GM23338 (cell line): ENCODE measurements around the gene CAPNS2. TPM values are rescaled to one million over a fixed set of nuclear protein-coding genes. Genes with fewer than 3 reads are reported as not detected.

Source experiments
- ATAC-seq: fragments of 200-7000 bp; cut with Tn5 transposase; 3 replicates; pipeline ENCODE4 v1.9.1; 2020
- DNase-seq: peaks from one replicate; pipeline ENCODE4 v3.0.0-alpha.2; 2015; ENCODE audit warnings: low spot score
- H2AFZ ChIP-seq: fragments of 200-600 bp; sonication (generic); 2 replicates; pipeline ENCODE4 v1.8.0; 2016; ENCODE audit warnings: antibody characterized with exemption, mild to moderate bottlenecking, moderate library complexity
- H3F3A ChIP-seq: fragments of 200-600 bp; sonication (generic); replicated peaks from 2 replicates; pipeline ENCODE4 v1.8.0; 2017; ENCODE audit warnings: antibody characterized with exemption, mixed run types, low read depth
- H3K27ac ChIP-seq: fragments of 200-600 bp; sonication (generic); 2 replicates; pipeline ENCODE4 v1.6.1; 2016; ENCODE audit warnings: low read depth
- H3K27me3 ChIP-seq: fragments of 200-600 bp; sonication (generic); 2 replicates; pipeline ENCODE4 v1.8.0; 2016; ENCODE audit warnings: mild to moderate bottlenecking, mixed run types, moderate library complexity; ENCODE audit not compliant: insufficient read depth
- H3K36me3 ChIP-seq: fragments of 200-600 bp; sonication (generic); 2 replicates; pipeline ENCODE4 v1.8.0; 2016; ENCODE audit warnings: mild to moderate bottlenecking; ENCODE audit not compliant: insufficient read depth
- H3K4me1 ChIP-seq: fragments of 200-600 bp; sonication (generic); 2 replicates; pipeline ENCODE4 v1.8.0; 2016; ENCODE audit warnings: mild to moderate bottlenecking, moderate library complexity; ENCODE audit not compliant: insufficient read depth
- H3K4me2 ChIP-seq: fragments of 200-600 bp; sonication (generic); 2 replicates; pipeline ENCODE4 v1.7.1; 2017; ENCODE audit warnings: mixed run types
- H3K4me3 ChIP-seq: fragments of 200-600 bp; sonication (generic); 2 replicates; pipeline ENCODE4 v1.6.1; 2016; ENCODE audit warnings: mixed run types
- H3K79me2 ChIP-seq: fragments of 200-600 bp; sonication (generic); replicated peaks from 2 replicates; pipeline ENCODE4 v1.8.0; 2017; ENCODE audit warnings: mild to moderate bottlenecking; ENCODE audit not compliant: insufficient read depth
- H3K9me2 ChIP-seq: fragments of 200-600 bp; sonication (generic); 2 replicates; pipeline ENCODE4 v1.8.0; 2017; ENCODE audit not compliant: insufficient read depth
- H4K20me1 ChIP-seq: fragments of 200-600 bp; sonication (generic); replicated peaks from 2 replicates; pipeline ENCODE4 v1.8.0; 2017; ENCODE audit warnings: mild to moderate bottlenecking; ENCODE audit not compliant: insufficient read depth
- H3K27ac Mint-ChIP-seq: 2 replicates; pipeline ENCODE4 v1.8.0; 2020; ENCODE audit warnings: inconsistent platforms, mild to moderate bottlenecking, moderate library complexity, mixed read lengths
- H3K27me3 Mint-ChIP-seq: 3 replicates; pipeline ENCODE4 v1.8.0; 2022; ENCODE audit warnings: low read depth, mild to moderate bottlenecking, moderate library complexity, mixed read lengths, inconsistent platforms; ENCODE audit not compliant: insufficient read depth, poor library complexity
- H3K36me3 Mint-ChIP-seq: 3 replicates; pipeline ENCODE4 v1.8.0; 2021; ENCODE audit warnings: low read depth, mild to moderate bottlenecking, inconsistent platforms, moderate library complexity, mixed read lengths
- H3K4me1 Mint-ChIP-seq: 3 replicates; pipeline ENCODE4 v1.8.0; 2020; ENCODE audit warnings: mild to moderate bottlenecking, inconsistent platforms, mixed read lengths
- H3K4me3 Mint-ChIP-seq: 3 replicates; pipeline ENCODE4 v1.8.0; 2021; ENCODE audit warnings: moderate library complexity, mild to moderate bottlenecking, inconsistent platforms, mixed read lengths
- H3K9me3 Mint-ChIP-seq: 3 replicates; pipeline ENCODE4 v1.8.0; 2020; ENCODE audit warnings: moderate library complexity, mild to moderate bottlenecking, inconsistent platforms, mixed read lengths
- CTCF ChIP-seq, 2 experiments: fragments of 200-600 bp in 1 of 2; sonication (generic) in 1 of 2; conservative IDR thresholded peaks; 2 replicates each; pipeline versions ENCODE4 v1.5.1 to v1.6.1; 2016 to 2017; ENCODE audit warnings: antibody characterized with exemption in 2 of 2, low read depth in 2 of 2, mild to moderate bottlenecking in 2 of 2, moderate library complexity in 1 of 2
- EZH2 ChIP-seq: fragments of 200-600 bp; sonication (generic); IDR thresholded peaks from one replicate; pipeline ENCODE4 v1.8.0; 2017; ENCODE audit warnings: antibody characterized with exemption, mild to moderate bottlenecking, low read depth; ENCODE audit not compliant: unreplicated experiment
- EZH2phosphoT487 ChIP-seq: fragments of 200-600 bp; sonication (generic); IDR thresholded peaks from one replicate; pipeline ENCODE4 v1.8.1; 2018; ENCODE audit warnings: antibody characterized with exemption; ENCODE audit not compliant: unreplicated experiment
- JUNB ChIP-seq: IDR thresholded peaks from one replicate; pipeline ENCODE4 v1.6.1; 2016; ENCODE audit warnings: antibody characterized with exemption; ENCODE audit not compliant: unreplicated experiment
- POLR2AphosphoS5 ChIP-seq: IDR thresholded peaks from 2 replicates; pipeline ENCODE4 v1.6.1; 2016; ENCODE audit warnings: antibody characterized with exemption, low read depth
- polyA plus RNA-seq: library from polyadenylated mRNA; unstranded; fragments of >200 nt; fragmentation: Nextera tagmentation; extraction: Ambion mirVana; gene quantifications from 2 replicates; pipeline ENCODE4 v1.2.1, GENCODE V29; 2016
- total RNA-seq: library from RNA; depleted of rRNA; stranded (reverse); fragments of >200 nt; shearing (Covaris generic); gene quantifications from 2 replicates; pipeline ENCODE4 v1.2.3, GENCODE V29; 2014
- TF ChIP-seq, protein P1 (sequence below): fragments of 250-450 bp; sonication (Bioruptor Pico); IDR thresholded peaks from 2 replicates; pipeline ENCODE4 v1.5.0; 2020; ENCODE audit warnings: mild to moderate bottlenecking, moderate library complexity
- TF ChIP-seq, protein P2 (sequence below): IDR thresholded peaks from 2 replicates; pipeline ENCODE4 v1.6.1; 2016; ENCODE audit warnings: antibody characterized with exemption
- TF ChIP-seq, protein P3 (sequence below): IDR thresholded peaks from one replicate; pipeline ENCODE4 v1.6.1; 2018; ENCODE audit warnings: antibody characterized with exemption; ENCODE audit not compliant: unreplicated experiment

CAPNS2 gene
- total and polyA plus RNA-seq, 2 experiments from 2014 or later, result 0.83 TPM; not detected in 1

GRCh38 chr16:55613613-55614335, 47.3 kb downstream of the CAPNS2 start:
- Histone ChIP-seq H3K4me1 (no peaks in the 10 kb centered on the region), H4K20me1 (no peaks in the 10 kb centered on the region), H3K4me3 (no peak overlapping the region), H3K27me3 (no peaks in the 10 kb centered on the region), H3K9me2 (peaks cover 4% of the 10 kb centered on the region), H3K36me3 (no peaks in the 10 kb centered on the region), H3K79me2 (no peaks in the 10 kb centered on the region), H3K27ac (no peak overlapping the region), H2AFZ (no peak overlapping the region), H3F3A (no peaks in the 10 kb centered on the region), H3K4me2 (no peak overlapping the region)
- H3K9me3 Mint-ChIP-seq, result peaks cover 27% of the 10 kb centered on the region
- H3K4me3 Mint-ChIP-seq, result no peak overlapping the region
- ATAC-seq (no peak), DNase-seq (no peak)
- no peaks in the 10 kb centered on the region for H3K4me1 Mint-ChIP-seq
- no peaks in the 10 kb centered on the region for H3K27me3 Mint-ChIP-seq
- H3K27ac Mint-ChIP-seq, result no peak overlapping the region
- TF ChIP-seq, protein P1, sequence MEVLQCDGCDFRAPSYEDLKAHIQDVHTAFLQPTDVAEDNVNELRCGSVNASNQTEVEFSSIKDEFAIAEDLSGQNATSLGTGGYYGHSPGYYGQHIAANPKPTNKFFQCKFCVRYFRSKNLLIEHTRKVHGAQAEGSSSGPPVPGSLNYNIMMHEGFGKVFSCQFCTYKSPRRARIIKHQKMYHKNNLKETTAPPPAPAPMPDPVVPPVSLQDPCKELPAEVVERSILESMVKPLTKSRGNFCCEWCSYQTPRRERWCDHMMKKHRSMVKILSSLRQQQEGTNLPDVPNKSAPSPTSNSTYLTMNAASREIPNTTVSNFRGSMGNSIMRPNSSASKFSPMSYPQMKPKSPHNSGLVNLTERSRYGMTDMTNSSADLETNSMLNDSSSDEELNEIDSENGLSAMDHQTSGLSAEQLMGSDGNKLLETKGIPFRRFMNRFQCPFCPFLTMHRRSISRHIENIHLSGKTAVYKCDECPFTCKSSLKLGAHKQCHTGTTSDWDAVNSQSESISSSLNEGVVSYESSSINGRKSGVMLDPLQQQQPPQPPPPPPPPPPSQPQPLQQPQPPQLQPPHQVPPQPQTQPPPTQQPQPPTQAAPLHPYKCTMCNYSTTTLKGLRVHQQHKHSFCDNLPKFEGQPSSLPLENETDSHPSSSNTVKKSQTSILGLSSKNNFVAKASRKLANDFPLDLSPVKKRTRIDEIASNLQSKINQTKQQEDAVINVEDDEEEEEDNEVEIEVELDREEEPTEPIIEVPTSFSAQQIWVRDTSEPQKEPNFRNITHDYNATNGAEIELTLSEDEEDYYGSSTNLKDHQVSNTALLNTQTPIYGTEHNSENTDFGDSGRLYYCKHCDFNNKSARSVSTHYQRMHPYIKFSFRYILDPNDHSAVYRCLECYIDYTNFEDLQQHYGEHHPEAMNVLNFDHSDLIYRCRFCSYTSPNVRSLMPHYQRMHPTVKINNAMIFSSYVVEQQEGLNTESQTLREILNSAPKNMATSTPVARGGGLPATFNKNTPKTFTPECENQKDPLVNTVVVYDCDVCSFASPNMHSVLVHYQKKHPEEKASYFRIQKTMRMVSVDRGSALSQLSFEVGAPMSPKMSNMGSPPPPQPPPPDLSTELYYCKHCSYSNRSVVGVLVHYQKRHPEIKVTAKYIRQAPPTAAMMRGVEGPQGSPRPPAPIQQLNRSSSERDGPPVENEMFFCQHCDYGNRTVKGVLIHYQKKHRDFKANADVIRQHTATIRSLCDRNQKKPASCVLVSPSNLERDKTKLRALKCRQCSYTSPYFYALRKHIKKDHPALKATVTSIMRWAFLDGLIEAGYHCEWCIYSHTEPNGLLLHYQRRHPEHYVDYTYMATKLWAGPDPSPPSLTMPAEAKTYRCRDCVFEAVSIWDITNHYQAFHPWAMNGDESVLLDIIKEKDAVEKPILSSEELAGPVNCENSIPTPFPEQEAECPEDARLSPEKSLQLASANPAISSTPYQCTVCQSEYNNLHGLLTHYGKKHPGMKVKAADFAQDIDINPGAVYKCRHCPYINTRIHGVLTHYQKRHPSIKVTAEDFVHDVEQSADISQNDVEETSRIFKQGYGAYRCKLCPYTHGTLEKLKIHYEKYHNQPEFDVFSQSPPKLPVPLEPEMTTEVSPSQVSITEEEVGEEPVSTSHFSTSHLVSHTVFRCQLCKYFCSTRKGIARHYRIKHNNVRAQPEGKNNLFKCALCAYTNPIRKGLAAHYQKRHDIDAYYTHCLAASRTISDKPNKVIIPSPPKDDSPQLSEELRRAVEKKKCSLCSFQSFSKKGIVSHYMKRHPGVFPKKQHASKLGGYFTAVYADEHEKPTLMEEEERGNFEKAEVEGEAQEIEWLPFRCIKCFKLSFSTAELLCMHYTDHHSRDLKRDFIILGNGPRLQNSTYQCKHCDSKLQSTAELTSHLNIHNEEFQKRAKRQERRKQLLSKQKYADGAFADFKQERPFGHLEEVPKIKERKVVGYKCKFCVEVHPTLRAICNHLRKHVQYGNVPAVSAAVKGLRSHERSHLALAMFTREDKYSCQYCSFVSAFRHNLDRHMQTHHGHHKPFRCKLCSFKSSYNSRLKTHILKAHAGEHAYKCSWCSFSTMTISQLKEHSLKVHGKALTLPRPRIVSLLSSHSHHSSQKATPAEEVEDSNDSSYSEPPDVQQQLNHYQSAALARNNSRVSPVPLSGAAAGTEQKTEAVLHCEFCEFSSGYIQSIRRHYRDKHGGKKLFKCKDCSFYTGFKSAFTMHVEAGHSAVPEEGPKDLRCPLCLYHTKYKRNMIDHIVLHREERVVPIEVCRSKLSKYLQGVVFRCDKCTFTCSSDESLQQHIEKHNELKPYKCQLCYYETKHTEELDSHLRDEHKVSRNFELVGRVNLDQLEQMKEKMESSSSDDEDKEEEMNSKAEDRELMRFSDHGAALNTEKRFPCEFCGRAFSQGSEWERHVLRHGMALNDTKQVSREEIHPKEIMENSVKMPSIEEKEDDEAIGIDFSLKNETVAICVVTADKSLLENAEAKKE (CRISPR knock-in tag), result no peak
- no peak for TF ChIP-seq EZH2phosphoT487
- TF ChIP-seq, protein P2, sequence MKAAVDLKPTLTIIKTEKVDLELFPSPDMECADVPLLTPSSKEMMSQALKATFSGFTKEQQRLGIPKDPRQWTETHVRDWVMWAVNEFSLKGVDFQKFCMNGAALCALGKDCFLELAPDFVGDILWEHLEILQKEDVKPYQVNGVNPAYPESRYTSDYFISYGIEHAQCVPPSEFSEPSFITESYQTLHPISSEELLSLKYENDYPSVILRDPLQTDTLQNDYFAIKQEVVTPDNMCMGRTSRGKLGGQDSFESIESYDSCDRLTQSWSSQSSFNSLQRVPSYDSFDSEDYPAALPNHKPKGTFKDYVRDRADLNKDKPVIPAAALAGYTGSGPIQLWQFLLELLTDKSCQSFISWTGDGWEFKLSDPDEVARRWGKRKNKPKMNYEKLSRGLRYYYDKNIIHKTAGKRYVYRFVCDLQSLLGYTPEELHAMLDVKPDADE, result no peak
- H3K36me3 Mint-ChIP-seq, result peaks cover 9% of the 10 kb centered on the region

DNA sequence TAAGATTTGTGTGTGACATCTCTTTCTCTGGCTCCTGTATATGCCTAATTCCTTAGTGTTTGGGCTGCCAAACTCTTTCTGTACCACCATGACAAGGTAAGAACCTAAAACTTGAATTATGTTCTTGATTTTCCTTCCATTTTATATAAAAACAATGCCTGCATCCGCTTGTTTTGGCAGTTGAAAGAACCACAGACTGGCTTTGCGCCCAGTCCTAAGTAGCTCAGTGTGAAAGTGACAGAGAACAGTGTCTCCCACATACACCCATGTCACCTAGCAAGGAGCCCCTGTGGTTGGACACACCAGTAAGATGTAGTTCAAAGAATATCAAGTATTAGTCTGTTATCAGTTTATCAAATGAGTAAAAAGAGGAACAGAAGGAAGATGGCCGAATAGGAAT, 48.6 kb downstream of the CAPNS2 start:
- H3F3A ChIP-seq, result no peaks in the 10 kb centered on the region
- H3K79me2 ChIP-seq, result no peaks in the 10 kb centered on the region
- no peak overlapping the region for H3K27ac Mint-ChIP-seq
- no peaks in the 10 kb centered on the region for H3K36me3 ChIP-seq
- peaks cover 4% of the 10 kb centered on the region for H3K9me2 ChIP-seq
- H3K36me3 Mint-ChIP-seq, result peaks cover 9% of the 10 kb centered on the region
- H3K4me3 ChIP-seq, result no peak overlapping the region
- no peak overlapping the region for H3K4me2 ChIP-seq
- H3K27me3 Mint-ChIP-seq, result no peaks in the 10 kb centered on the region
- ATAC-seq, result no peak
- H3K27ac ChIP-seq, result no peak overlapping the region
- H3K4me1 ChIP-seq, result no peaks in the 10 kb centered on the region
- no peak overlapping the region for H2AFZ ChIP-seq
- H4K20me1 ChIP-seq, result no peaks in the 10 kb centered on the region
- no peak overlapping the region for H3K4me3 Mint-ChIP-seq
- H3K4me1 Mint-ChIP-seq, result no peaks in the 10 kb centered on the region
- H3K9me3 Mint-ChIP-seq, result peaks cover 26% of the 10 kb centered on the region
- no peak for DNase-seq
- no peaks in the 10 kb centered on the region for H3K27me3 ChIP-seq
- TF ChIP-seq, protein P3, sequence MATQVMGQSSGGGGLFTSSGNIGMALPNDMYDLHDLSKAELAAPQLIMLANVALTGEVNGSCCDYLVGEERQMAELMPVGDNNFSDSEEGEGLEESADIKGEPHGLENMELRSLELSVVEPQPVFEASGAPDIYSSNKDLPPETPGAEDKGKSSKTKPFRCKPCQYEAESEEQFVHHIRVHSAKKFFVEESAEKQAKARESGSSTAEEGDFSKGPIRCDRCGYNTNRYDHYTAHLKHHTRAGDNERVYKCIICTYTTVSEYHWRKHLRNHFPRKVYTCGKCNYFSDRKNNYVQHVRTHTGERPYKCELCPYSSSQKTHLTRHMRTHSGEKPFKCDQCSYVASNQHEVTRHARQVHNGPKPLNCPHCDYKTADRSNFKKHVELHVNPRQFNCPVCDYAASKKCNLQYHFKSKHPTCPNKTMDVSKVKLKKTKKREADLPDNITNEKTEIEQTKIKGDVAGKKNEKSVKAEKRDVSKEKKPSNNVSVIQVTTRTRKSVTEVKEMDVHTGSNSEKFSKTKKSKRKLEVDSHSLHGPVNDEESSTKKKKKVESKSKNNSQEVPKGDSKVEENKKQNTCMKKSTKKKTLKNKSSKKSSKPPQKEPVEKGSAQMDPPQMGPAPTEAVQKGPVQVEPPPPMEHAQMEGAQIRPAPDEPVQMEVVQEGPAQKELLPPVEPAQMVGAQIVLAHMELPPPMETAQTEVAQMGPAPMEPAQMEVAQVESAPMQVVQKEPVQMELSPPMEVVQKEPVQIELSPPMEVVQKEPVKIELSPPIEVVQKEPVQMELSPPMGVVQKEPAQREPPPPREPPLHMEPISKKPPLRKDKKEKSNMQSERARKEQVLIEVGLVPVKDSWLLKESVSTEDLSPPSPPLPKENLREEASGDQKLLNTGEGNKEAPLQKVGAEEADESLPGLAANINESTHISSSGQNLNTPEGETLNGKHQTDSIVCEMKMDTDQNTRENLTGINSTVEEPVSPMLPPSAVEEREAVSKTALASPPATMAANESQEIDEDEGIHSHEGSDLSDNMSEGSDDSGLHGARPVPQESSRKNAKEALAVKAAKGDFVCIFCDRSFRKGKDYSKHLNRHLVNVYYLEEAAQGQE, result no peak
- no peak for TF ChIP-seq EZH2
- no peak for TF ChIP-seq POLR2AphosphoS5
- TF ChIP-seq JUNB, result no peak
- no peak for TF ChIP-seq CTCF (conservative IDR thresholded peaks at IDR 0.05; ENCODE audit: low read depth in 2 of 2)
- TF ChIP-seq EZH2phosphoT487, result no peak
